PFSK-1 (cell line): ENCODE data around the gene MARK1.

ENCODE experiments used
- FOXP2 ChIP-seq: optimal IDR thresholded peaks from 2 replicates; pipeline ENCODE3; 2011; ENCODE audit warnings: borderline replicate concordance, control low read depth, inconsistent platforms; ENCODE audit not compliant: insufficient read depth; ENCODE audit errors: extremely low read length, extremely low read depth
- POLR2AphosphoS5 ChIP-seq: IDR thresholded peaks from 2 replicates; pipeline ENCODE4 v1.6.1; 2012; ENCODE audit warnings: low read depth, mild to moderate bottlenecking, control low read depth, low read length, moderate library complexity
- SIN3A ChIP-seq: IDR thresholded peaks from 2 replicates; pipeline ENCODE4 v1.6.1; 2012; ENCODE audit warnings: mild to moderate bottlenecking, low read length, moderate library complexity, borderline replicate concordance; ENCODE audit not compliant: insufficient read depth
- TAF1 ChIP-seq: IDR thresholded peaks from 2 replicates; pipeline ENCODE4 v1.6.1; 2012; ENCODE audit warnings: low read length, control low read depth, borderline replicate concordance; ENCODE audit not compliant: insufficient read depth
- TF ChIP-seq, protein P1 (sequence below), 2 experiments: IDR thresholded peaks; 2 replicates each; pipeline versions ENCODE4 v1.6.1 to v1.8.0; 2011 to 2012; ENCODE audit warnings: low read depth in 2 of 2, low read length in 2 of 2, control low read depth in 1 of 2, inconsistent platforms in 1 of 2, mild to moderate bottlenecking in 1 of 2, moderate library complexity in 1 of 2; ENCODE audit not compliant: insufficient read depth in 1 of 2

DNA sequence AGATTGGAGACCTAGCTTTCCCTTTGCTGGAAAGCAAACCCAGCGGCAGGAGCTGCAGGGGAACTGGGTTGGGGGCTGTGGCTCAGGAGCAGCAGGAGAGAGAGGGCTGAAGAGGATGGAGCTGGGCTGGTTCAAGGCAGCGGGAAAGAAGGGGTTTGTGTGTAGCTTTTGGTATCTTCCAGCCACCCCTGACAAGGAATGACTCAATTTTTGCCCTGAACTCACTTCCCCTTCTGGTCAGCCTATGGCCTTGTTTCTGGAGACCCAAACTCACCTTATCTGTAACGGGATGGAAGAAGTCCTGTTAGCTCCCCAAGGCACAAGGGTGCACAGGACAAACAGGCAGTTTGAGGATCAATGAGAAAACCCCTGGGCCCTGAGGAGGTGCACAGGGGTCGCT is 175.4 kb downstream of the MARK1 start:
- TF ChIP-seq SIN3A = no peak
- no peak for TF ChIP-seq TAF1
- TF ChIP-seq POLR2AphosphoS5 = no peak
- TF ChIP-seq, protein P1, sequence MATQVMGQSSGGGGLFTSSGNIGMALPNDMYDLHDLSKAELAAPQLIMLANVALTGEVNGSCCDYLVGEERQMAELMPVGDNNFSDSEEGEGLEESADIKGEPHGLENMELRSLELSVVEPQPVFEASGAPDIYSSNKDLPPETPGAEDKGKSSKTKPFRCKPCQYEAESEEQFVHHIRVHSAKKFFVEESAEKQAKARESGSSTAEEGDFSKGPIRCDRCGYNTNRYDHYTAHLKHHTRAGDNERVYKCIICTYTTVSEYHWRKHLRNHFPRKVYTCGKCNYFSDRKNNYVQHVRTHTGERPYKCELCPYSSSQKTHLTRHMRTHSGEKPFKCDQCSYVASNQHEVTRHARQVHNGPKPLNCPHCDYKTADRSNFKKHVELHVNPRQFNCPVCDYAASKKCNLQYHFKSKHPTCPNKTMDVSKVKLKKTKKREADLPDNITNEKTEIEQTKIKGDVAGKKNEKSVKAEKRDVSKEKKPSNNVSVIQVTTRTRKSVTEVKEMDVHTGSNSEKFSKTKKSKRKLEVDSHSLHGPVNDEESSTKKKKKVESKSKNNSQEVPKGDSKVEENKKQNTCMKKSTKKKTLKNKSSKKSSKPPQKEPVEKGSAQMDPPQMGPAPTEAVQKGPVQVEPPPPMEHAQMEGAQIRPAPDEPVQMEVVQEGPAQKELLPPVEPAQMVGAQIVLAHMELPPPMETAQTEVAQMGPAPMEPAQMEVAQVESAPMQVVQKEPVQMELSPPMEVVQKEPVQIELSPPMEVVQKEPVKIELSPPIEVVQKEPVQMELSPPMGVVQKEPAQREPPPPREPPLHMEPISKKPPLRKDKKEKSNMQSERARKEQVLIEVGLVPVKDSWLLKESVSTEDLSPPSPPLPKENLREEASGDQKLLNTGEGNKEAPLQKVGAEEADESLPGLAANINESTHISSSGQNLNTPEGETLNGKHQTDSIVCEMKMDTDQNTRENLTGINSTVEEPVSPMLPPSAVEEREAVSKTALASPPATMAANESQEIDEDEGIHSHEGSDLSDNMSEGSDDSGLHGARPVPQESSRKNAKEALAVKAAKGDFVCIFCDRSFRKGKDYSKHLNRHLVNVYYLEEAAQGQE (IDR thresholded peaks at IDR 0.05; ENCODE audit: insufficient read depth in 1 of 2, low read depth in 2 of 2, low read length in 2 of 2) = no peak
- no peak for TF ChIP-seq FOXP2
